Lung (tissue), 12 donors: ENCODE measurements around the gene AMOT. TPM values are rescaled to one million over a fixed set of nuclear protein-coding genes. Genes with fewer than 3 reads are reported as not detected.

Experiments used
- ATAC-seq: fragments of 200-7000 bp; cut with Tn5 transposase; one replicate; pipeline ENCODE4 v1.9.1; 2020; ENCODE audit warnings: moderate number of reproducible peaks; ENCODE audit not compliant: insufficient read depth, low FRiP score
- DNase-seq, 3 donors: peaks; one replicate each; pipeline ENCODE4 v3.0.0-alpha.2; 2013 to 2017
- H3K27ac ChIP-seq, 2 donors: one replicate each; pipeline ENCODE4 v1.5.1; 2013; ENCODE audit warnings: mild to moderate bottlenecking in 2 of 2, moderate library complexity in 2 of 2, control low read depth in 1 of 2, inconsistent platforms in 1 of 2, low read depth in 1 of 2, low read length in 1 of 2
- H3K27me3 ChIP-seq, 3 donors: one replicate each; pipeline ENCODE4 v1.5.1; 2013; ENCODE audit warnings: low read length in 2 of 3; ENCODE audit not compliant: control insufficient read depth in 3 of 3, insufficient read depth in 3 of 3
- H3K36me3 ChIP-seq, 4 donors: one replicate each; pipeline ENCODE4 v1.5.1; 2013; ENCODE audit warnings: low read length in 4 of 4, mild to moderate bottlenecking in 1 of 4, moderate library complexity in 1 of 4; ENCODE audit not compliant: control insufficient read depth in 4 of 4, insufficient read depth in 4 of 4
- H3K4me1 ChIP-seq, 5 donors: one replicate each; pipeline ENCODE4 v1.5.1; 2013; ENCODE audit warnings: low read length in 5 of 5, mild to moderate bottlenecking in 2 of 5, moderate library complexity in 1 of 5; ENCODE audit not compliant: control insufficient read depth in 5 of 5, insufficient read depth in 5 of 5
- H3K4me3 ChIP-seq: one replicate; pipeline ENCODE4 v1.5.1; 2013; ENCODE audit warnings: mild to moderate bottlenecking, control low read depth, moderate library complexity
- H3K9ac ChIP-seq, 2 donors: one replicate each; pipeline ENCODE4 v1.5.1; 2013; ENCODE audit warnings: low read length in 2 of 2, control low read depth in 1 of 2; ENCODE audit not compliant: insufficient read depth in 1 of 2
- H3K9me3 ChIP-seq, 4 donors: one replicate each; pipeline ENCODE4 v1.5.1; 2013; ENCODE audit warnings: low read length in 3 of 4, mild to moderate bottlenecking in 1 of 4, moderate library complexity in 1 of 4; ENCODE audit not compliant: control insufficient read depth in 4 of 4, insufficient read depth in 3 of 4
- CTCF ChIP-seq: IDR thresholded peaks from 2 replicates; pipeline ENCODE4 v1.5.1; 2012; ENCODE audit warnings: mild to moderate bottlenecking; ENCODE audit errors: control extremely low read depth, extremely low read depth
- WGBS, 2 donors: extraction: QIAGEN DNeasy Blood & Tissue Kit; methylation state at CpG; one replicate each; pipeline ENCODE4 v1.1.7; 2013; 5-methylcytosine and 5-hydroxymethylcytosine counted together
- polyA plus RNA-seq, 2 donors: library from polyadenylated mRNA; stranded (reverse); fragments of 200-250 nt; gene quantifications; one replicate each; pipeline ENCODE4 v1.2.1, GENCODE V29; 2013
- total RNA-seq, 2 donors: library from RNA; depleted of rRNA in 1 of 2; stranded (reverse); fragments of >200 nt in 1 of 2; gene quantifications; one replicate each; pipeline ENCODE4 v1.2.1, GENCODE V29; 2014 to 2021
- donor health status: control.
- donor health status: control.
- donor health status: Bipolar disorder and iron deficiency.
- donor health status: healthy.
- donor health status: DM: yes; HTN: yes; CAD: no.

The AMOT gene
- total and polyA plus RNA-seq, 4 donors = 0.79 to 11.8 (median 5.9) TPM

DNA sequence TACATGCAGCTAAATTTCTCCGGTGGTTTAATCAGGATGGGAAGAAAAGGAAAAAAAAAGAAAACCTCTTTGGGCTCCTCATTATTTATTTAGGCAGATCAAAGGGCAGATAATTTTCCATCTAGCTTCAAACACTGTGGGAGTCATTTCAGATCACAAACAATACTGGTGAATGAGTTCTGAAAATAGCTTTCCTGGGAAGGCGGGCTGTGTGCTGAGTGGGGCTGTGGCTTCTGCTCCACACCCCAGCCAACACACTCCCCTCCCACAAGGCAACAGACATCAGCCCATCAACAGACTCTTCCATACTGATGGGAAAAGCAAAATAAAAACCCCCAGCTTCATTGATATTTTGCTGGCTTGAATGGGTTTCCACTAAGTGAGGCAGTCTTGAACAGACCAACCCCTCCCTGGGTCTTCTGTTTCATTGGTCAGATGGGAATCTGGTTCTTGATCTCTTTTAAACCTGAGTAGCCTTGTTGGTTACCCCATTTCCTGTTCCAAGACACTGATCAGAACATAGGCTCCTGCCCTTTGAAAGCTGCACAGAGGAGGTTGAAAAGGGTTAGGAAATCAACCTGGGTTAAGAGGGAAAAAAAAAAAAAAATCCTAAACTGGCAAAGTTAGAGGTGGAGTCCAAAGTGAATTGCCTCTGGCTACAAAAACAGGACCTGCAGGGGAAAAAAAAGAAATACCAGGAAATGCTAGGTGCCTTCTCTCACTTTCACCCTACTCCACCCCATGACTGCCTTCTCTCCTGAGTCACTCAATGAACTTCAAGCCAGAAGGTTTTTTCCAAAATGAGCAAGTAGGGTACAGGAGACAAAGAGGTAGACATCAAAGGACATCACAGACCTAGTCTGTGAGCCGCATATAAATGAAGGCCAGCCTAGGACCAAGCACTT lies 20.0 kb downstream of the AMOT start:
- Histone ChIP-seq H3K27ac (no peak overlapping the region), H3K9ac (no peak overlapping the region), H3K27me3 (peaks cover 0 to 42% (median 24%) of the 10 kb centered on the region in 3 donors), H3K4me1 (peaks cover 0 to 15% (median 5%) of the 10 kb centered on the region in 5 donors), H3K36me3 (no peaks in the 10 kb centered on the region), H3K4me3 (no peak overlapping the region), H3K9me3 (no peaks in the 10 kb centered on the region)
- 65 to 77% methylated on average over 3 of the region's 3 CpGs for WGBS, 2 donors
- DNase-seq = peak in 1 of 3 donors; percentile 8
- no peak for ATAC-seq
- TF ChIP-seq CTCF = no peak

- peaks cover 0 to 15% (median 5%) of the 10 kb centered on the region in 5 donors for H3K4me1 ChIP-seq
- peaks cover 0 to 37% (median 24%) of the 10 kb centered on the region in 3 donors for H3K27me3 ChIP-seq
- no peak overlapping the region for H3K9ac ChIP-seq
- ATAC-seq (no peak), DNase-seq (no peak)
- H3K4me3 ChIP-seq = no peak overlapping the region
- no peak for TF ChIP-seq CTCF
- 59 to 87% methylated on average over 1 of the region's 1 CpG for WGBS, 2 donors
- H3K27ac ChIP-seq = no peak overlapping the region
- H3K36me3 ChIP-seq = no peaks in the 10 kb centered on the region
- H3K9me3 ChIP-seq = no peaks in the 10 kb centered on the region
Measured at GRCh38 chrX:112819813-112820212, 20.8 kb downstream of the AMOT start.

GRCh38 chrX:112819008-112819640 lies 21.5 kb downstream of the AMOT start:
- DNase-seq (peak in 2 of 3 donors; percentile 59 to 68), ATAC-seq (no peak)
- no peaks in the 10 kb centered on the region for H3K36me3 ChIP-seq
- peaks cover 0 to 15% (median 5%) of the 10 kb centered on the region in 5 donors for H3K4me1 ChIP-seq
- no peak overlapping the region for H3K27ac ChIP-seq
- H3K9me3 ChIP-seq = no peaks in the 10 kb centered on the region
- WGBS, 2 donors = 41 to 71% methylated on average over 2 of the region's 2 CpGs
- peaks cover 0 to 30% (median 28%) of the 10 kb centered on the region in 3 donors for H3K27me3 ChIP-seq
- TF ChIP-seq CTCF = no peak
- no peak overlapping the region for H3K9ac ChIP-seq
- H3K4me3 ChIP-seq = no peak overlapping the region
